ENCODE data around the gene DOLPP1. TPM values are rescaled to one million over a fixed set of nuclear protein-coding genes. Genes with fewer than 3 reads are reported as not detected.
A peak's percentile ranks its signal among the peaks of the same experiment; 100 is the strongest.
"Not testable (repeated sequence)": the region's sequence is repeated elsewhere in the genome, so short reads cannot be mapped to it uniquely, and the experiment has no call there.

The DOLPP1 gene
- polyA plus RNA-seq, result 25.3 TPM
- long read RNA-seq, donor 1, partial matches to known transcripts, result 0 of 2 reads
- long read RNA-seq, donor 1, other reads (novel, unspliced or antisense), result 0 of 2 reads
- long read RNA-seq, donor 2, partial matches to known transcripts, result 24 of 29 reads
- long read RNA-seq, donor 2, other reads (novel, unspliced or antisense), result 0 of 29 reads
- long read RNA-seq, donor 3, result 0 reads
- long read RNA-seq, donor 4, result 0 reads
- long read RNA-seq, donor 5, transcript DOLPP1-202 (8 exons, 2,177 nt), result major isoform, 5 of 15 reads
- long read RNA-seq, donor 5, partial matches to known transcripts, result 10 of 15 reads
- long read RNA-seq, donor 5, other reads (novel, unspliced or antisense), result 0 of 15 reads
- long read RNA-seq, donor 6, partial matches to known transcripts, result 0 of 5 reads
- long read RNA-seq, donor 6, other reads (novel, unspliced or antisense), result 0 of 5 reads
- long read RNA-seq, donor 7, partial matches to known transcripts, result 9 of 12 reads
- long read RNA-seq, donor 7, other reads (novel, unspliced or antisense), result 0 of 12 reads
- long read RNA-seq, donor 8, partial matches to known transcripts, result 0 of 4 reads
- long read RNA-seq, donor 8, other reads (novel, unspliced or antisense), result 0 of 4 reads
- long read RNA-seq, donor 9, transcript DOLPP1-202 (8 exons, 2,177 nt), result major isoform, 5 of 6 reads
- long read RNA-seq, donor 9, partial matches to known transcripts, result 0 of 6 reads
- long read RNA-seq, donor 9, other reads (novel, unspliced or antisense), result 0 of 6 reads
- long read RNA-seq, donor 10, transcript DOLPP1-202 (8 exons, 2,177 nt), result major isoform, 12 of 12 reads
- long read RNA-seq, donor 10, partial matches to known transcripts, result 0 of 12 reads
- long read RNA-seq, donor 10, other reads (novel, unspliced or antisense), result 0 of 12 reads
- long read RNA-seq, donor 11, transcript DOLPP1-202 (8 exons, 2,177 nt), result major isoform, 7 of 9 reads
- long read RNA-seq, donor 11, partial matches to known transcripts, result 0 of 9 reads
- long read RNA-seq, donor 11, other reads (novel, unspliced or antisense), result 0 of 9 reads

DNA sequence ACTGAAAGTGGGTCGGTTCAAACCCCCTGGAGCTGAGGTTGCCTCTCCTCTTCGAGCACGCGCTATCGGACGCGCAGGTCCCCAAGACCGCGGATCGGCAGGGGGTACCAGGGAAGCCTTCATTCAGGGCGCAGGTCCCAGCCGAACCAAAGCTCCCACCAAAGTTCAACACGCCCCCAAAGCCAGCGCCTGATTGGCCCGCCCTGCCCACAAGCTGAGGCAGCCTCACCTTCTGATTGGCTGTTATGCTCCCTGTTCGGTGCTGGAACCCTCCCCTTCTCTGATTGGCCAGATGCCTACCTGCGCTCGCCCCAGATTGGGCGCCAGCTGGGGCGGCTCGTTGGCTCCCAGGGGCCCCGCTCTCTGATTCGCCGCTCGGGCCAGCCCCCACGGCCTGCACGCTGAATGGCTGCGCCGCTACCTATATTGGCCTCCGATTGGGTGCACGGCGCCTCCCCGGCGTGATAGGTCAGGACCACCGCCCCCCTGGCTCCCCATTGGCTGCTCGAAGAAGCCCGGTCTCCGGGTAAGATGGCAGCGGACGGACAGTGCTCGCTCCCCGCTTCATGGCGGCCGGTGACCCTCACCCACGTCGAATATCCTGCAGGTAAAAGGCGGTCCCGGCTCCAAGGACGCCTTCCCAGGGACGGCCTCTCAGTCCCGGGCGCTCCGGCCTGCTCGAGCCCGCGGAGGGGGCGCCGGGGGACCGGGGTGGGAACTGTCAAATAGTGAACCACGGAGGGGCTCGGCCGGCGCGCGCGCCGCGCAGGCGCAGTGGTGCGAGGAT lies at the start of gene DOLPP1:
TSS of gene DOLPP1 (plus strand) at position 511 of the 787 bp plus-strand sequence. CDS start at position 532, 21 bp downstream.
- WGBS (ENCODE audit: insufficient coverage, low lambda C conversion rate), result no CpG with 5 or more reads among the region's 70 CpGs
- Histone ChIP-seq H3K27ac (ENCODE audit: low read length) (peak within 1 kb of the TSS; percentile 90), H3K4me3 (ENCODE audit: low read length) (peak within 1 kb of the TSS; percentile 83), H3K9me3 (ENCODE audit: control insufficient read depth, low read depth, low read length) (no peaks in the 10 kb centered on the region), H3K27me3 (ENCODE audit: control insufficient read depth, insufficient read depth, low read length) (no peaks in the 10 kb centered on the region), H3K36me3 (ENCODE audit: control insufficient read depth, insufficient read depth, low read length) (peaks cover 12% of the 10 kb centered on the region), H3K4me1 (ENCODE audit: control insufficient read depth, insufficient read depth, low read length) (peaks cover 49% of the 10 kb centered on the region)
- DNase-seq, result peak; percentile 99 to 100

DNA sequence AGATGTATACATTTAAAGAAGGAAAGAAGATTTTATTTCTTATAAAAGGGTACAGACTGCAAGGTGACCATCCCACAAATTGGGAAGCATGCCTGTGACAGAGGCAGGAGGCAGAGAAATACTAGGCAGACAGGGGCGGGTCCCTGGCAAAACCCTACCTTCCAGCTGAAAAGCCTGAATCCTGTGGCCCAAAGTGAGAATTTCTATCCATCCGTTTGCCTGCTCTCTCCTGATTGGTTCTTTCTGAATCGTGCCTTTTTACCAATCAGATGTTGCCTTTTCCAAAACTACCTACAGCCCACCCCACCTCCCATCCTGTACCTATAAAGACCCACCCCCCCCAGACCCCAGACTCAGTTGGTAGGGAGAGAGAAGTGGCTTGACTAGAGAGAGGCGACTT lies 49.4 kb upstream of the DOLPP1 start:
- no peak for DNase-seq
- no peaks in the 10 kb centered on the region for H3K9me3 ChIP-seq (ENCODE audit: control insufficient read depth, low read depth, low read length)
- H3K4me3 ChIP-seq (ENCODE audit: low read length), result no peak overlapping the region
- no CpG with 5 or more reads among the region's 4 CpGs for WGBS (ENCODE audit: insufficient coverage, low lambda C conversion rate)
- H3K4me1 ChIP-seq (ENCODE audit: control insufficient read depth, insufficient read depth, low read length), result peaks cover 23% of the 10 kb centered on the region
- no peaks in the 10 kb centered on the region for H3K36me3 ChIP-seq (ENCODE audit: control insufficient read depth, insufficient read depth, low read length)
- no peaks in the 10 kb centered on the region for H3K27me3 ChIP-seq (ENCODE audit: control insufficient read depth, insufficient read depth, low read length)
- no peak overlapping the region for H3K27ac ChIP-seq (ENCODE audit: low read length)

DNA sequence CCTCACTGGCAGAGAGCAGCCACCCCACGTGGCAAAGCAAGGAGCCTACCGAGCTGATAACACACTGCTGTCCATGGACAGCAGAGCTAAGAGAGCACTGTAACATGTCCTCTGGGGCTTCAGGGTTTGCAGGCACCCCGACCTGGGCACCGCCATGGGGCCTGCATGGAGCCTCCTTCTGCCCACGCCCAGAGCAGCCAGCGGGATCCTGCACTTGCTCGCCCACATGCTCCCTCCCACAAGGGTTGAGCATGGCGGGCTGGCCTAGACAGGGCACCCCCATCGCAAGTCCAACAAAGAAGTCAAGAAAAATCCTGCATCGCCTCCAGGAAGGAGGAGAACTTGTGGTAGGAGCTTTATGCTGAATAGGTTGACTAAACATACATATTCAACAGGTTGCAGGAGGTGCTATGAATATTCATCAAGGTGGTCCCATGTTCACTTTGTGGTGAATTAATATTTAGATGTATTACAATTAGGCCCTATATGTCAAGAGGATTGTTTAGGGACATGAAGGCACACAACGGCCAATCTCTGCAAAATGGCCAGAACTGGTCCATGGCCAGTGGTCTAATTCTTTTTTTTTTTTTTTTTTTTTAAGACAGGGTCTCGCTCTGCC lies 48.3 kb upstream of the DOLPP1 start:
- no CpG with 5 or more reads among the region's 12 CpGs for WGBS (ENCODE audit: insufficient coverage, low lambda C conversion rate)
- no peaks in the 10 kb centered on the region for H3K36me3 ChIP-seq (ENCODE audit: control insufficient read depth, insufficient read depth, low read length)

GRCh38 chr9:129033216-129033615 lies 47.7 kb upstream of the DOLPP1 start:
- Histone ChIP-seq H3K4me3 (ENCODE audit: low read length) (no peak overlapping the region), H3K27me3 (ENCODE audit: control insufficient read depth, insufficient read depth, low read length) (no peaks in the 10 kb centered on the region)
- no CpG with 5 or more reads among the region's 8 CpGs for WGBS (ENCODE audit: insufficient coverage, low lambda C conversion rate)

More for the DNA sequence above, 48.3 kb upstream of the DOLPP1 start:
- Histone ChIP-seq H3K4me3 (ENCODE audit: low read length) (no peak overlapping the region), H3K27me3 (ENCODE audit: control insufficient read depth, insufficient read depth, low read length) (no peaks in the 10 kb centered on the region), H3K4me1 (ENCODE audit: control insufficient read depth, insufficient read depth, low read length) (peaks cover 22% of the 10 kb centered on the region), H3K27ac (ENCODE audit: low read length) (no peak overlapping the region), H3K9me3 (ENCODE audit: control insufficient read depth, low read depth, low read length) (no peaks in the 10 kb centered on the region)
- no peak for DNase-seq

DNA sequence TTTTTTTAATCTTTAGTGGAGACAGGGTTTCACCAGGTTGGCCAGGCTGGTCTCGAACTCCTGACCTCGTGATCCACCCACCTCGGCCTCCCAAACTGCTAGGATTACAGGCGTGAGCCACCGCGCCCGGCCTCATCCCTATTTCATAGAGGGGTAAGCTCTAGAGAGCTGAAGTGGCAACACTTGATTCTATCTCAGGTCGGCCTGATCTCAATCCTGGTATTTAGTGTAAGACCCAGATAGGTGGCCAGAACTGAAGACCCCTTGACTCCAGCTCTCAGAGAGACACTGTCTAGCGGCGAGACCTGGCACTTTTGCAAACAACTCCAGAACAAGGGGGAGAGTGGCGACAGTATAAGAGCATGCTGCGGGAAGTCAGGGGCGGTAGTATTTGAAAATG lies 45.1 kb upstream of the DOLPP1 start:
- H3K9me3 ChIP-seq (ENCODE audit: control insufficient read depth, low read depth, low read length); H3K36me3 ChIP-seq (ENCODE audit: control insufficient read depth, insufficient read depth, low read length); DNase-seq; H3K27me3 ChIP-seq (ENCODE audit: control insufficient read depth, insufficient read depth, low read length): not testable (repeated sequence)
- H3K4me1 ChIP-seq (ENCODE audit: control insufficient read depth, insufficient read depth, low read length), result peaks cover 24% of the 10 kb centered on the region
- H3K4me3 ChIP-seq (ENCODE audit: low read length), result peak overlapping the region; percentile 36
- WGBS (ENCODE audit: insufficient coverage, low lambda C conversion rate), result no CpG with 5 or more reads among the region's 13 CpGs
- peak overlapping the region; percentile 49 for H3K27ac ChIP-seq (ENCODE audit: low read length)

More at GRCh38 chr9:129033216-129033615, 47.7 kb upstream of the DOLPP1 start:
- no peak for DNase-seq
- Histone ChIP-seq H3K4me1 (ENCODE audit: control insufficient read depth, insufficient read depth, low read length) (peaks cover 28% of the 10 kb centered on the region), H3K36me3 (ENCODE audit: control insufficient read depth, insufficient read depth, low read length) (no peaks in the 10 kb centered on the region), H3K27ac (ENCODE audit: low read length) (no peak overlapping the region), H3K9me3 (ENCODE audit: control insufficient read depth, low read depth, low read length) (no peaks in the 10 kb centered on the region)

- Histone ChIP-seq H3K36me3 (ENCODE audit: control insufficient read depth, insufficient read depth, low read length) (peaks cover 7% of the 10 kb centered on the region), H3K4me1 (ENCODE audit: control insufficient read depth, insufficient read depth, low read length) (peaks cover 24% of the 10 kb centered on the region), H3K4me3 (ENCODE audit: low read length) (peak within 1 kb of the TSS; percentile 99), H3K27me3 (ENCODE audit: control insufficient read depth, insufficient read depth, low read length) (no peaks in the 10 kb centered on the region), H3K27ac (ENCODE audit: low read length) (peak within 1 kb of the TSS; percentile 69), H3K9me3 (ENCODE audit: control insufficient read depth, low read depth, low read length) (no peaks in the 10 kb centered on the region)
- DNase-seq, result peak; percentile 99
- WGBS (ENCODE audit: insufficient coverage, low lambda C conversion rate), result no CpG with 5 or more reads among the region's 49 CpGs
Measured at GRCh38 chr9:129036241-129036922, 44.5 kb upstream of the DOLPP1 start, which contains the start of gene MIGA2. Gene MIGA2, plus strand, starts transcription at chr9:129036626. Its CDS starts 3,969 bp downstream, at chr9:129040595.

DNA sequence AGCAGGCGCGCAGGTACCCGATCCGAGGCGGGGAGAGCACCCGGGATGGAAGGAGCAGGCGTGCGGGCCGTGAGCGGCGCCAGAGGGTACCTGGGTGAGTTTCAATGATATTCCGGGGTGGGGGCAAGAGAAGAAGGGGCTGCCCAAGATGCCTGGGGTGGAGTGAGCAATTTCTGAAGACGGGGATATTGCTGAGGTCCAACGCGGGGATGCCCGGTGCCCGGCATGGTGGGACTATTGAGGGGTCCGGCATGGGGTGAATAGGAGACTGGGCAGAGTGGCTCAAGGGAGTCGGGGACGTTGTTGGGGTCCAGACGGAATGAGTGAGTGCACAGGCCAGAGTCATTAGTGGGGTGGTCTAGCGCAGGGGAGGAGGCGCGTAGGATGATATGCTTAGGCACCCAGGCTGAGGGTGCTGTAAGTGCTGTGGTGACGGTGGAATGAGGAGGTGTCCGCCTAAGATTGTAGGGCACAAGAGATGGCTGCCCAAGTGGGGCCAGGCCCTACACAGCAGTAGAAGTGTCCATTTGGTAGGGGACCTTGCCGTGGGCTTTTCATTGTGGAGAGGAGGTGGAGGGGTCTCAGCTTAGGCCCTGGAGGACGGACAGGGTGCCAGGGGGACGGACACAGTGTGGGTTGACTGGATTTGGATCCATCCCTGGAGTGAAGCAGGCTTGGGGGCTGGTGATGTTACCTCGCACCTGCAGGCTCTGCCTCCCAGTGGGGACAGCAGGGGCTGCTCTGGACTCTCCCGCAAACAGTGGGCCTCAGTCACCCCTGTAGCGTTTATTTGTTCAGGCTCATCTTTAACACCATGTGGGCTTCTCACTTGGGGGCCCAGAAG lies 43.8 kb upstream of the DOLPP1 start:
- peak in 1 of 2 donors; percentile 9 for DNase-seq
- WGBS (ENCODE audit: insufficient coverage, low lambda C conversion rate), result no CpG with 5 or more reads among the region's 32 CpGs
- Histone ChIP-seq H3K9me3 (ENCODE audit: control insufficient read depth, low read depth, low read length) (no peaks in the 10 kb centered on the region), H3K36me3 (ENCODE audit: control insufficient read depth, insufficient read depth, low read length) (peaks cover 14% of the 10 kb centered on the region), H3K27me3 (ENCODE audit: control insufficient read depth, insufficient read depth, low read length) (no peaks in the 10 kb centered on the region), H3K27ac (ENCODE audit: low read length) (peak overlapping the region; percentile 69), H3K4me3 (ENCODE audit: low read length) (peak overlapping the region; percentile 99), H3K4me1 (ENCODE audit: control insufficient read depth, insufficient read depth, low read length) (peaks cover 24% of the 10 kb centered on the region)

DNA sequence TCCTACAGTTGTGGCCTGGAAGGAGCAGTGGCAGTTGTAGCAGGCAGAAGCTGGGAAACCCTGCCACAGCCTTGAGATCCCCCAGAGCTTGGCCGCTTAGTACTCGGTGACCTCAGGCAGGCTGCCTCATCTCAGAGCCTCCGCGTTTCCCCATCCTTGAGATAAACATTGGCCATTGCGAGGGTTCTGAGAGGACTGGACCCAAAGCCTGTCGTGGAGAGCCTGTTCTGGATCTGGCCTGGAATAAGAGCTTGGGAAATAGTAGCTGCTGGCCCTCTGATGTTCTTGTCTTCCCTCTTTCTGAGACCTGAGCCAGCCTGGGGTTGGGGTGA lies 43.2 kb upstream of the DOLPP1 start:
- Histone ChIP-seq H3K27me3 (ENCODE audit: control insufficient read depth, insufficient read depth, low read length) (no peaks in the 10 kb centered on the region), H3K9me3 (ENCODE audit: control insufficient read depth, low read depth, low read length) (no peaks in the 10 kb centered on the region), H3K4me3 (ENCODE audit: low read length) (peak overlapping the region; percentile 99), H3K27ac (ENCODE audit: low read length) (no peak overlapping the region), H3K4me1 (ENCODE audit: control insufficient read depth, insufficient read depth, low read length) (peaks cover 24% of the 10 kb centered on the region), H3K36me3 (ENCODE audit: control insufficient read depth, insufficient read depth, low read length) (peaks cover 20% of the 10 kb centered on the region)
- no peak for DNase-seq
- no CpG with 5 or more reads among the region's 6 CpGs for WGBS (ENCODE audit: insufficient coverage, low lambda C conversion rate)

All from large intestine (tissue), 12 donors.